Naive thymus-derived CD4-positive, alpha-beta T cell (primary cell): ENCODE results near the gene IRGC. TPM values are rescaled to one million over a fixed set of nuclear protein-coding genes. Genes with fewer than 3 reads are reported as not detected.

Experiments
- ATAC-seq: fragments of 150-1000 bp; cut with Tn5 transposase; 2 replicates; pipeline ENCODE4 v1.10.0; 2021; ENCODE audit warnings: mild to moderate bottlenecking, moderate library complexity
- CTCF ChIA-PET: fragments of 350-600 bp; sonication (Branson Sonifier 250); formaldehyde crosslinking; loops from one replicate; lab custom pipeline; 2021; ENCODE audit warnings: antibody characterized with exemption; lab: Charles Lee
- POLR2A ChIA-PET: fragments of 350-600 bp; sonication (Branson Sonifier 250); formaldehyde crosslinking; loops from one replicate; lab custom pipeline; 2021; ENCODE audit warnings: antibody characterized with exemption, inconsistent platforms; lab: Charles Lee
- DNase-seq, 9 donors: peaks; one replicate each; pipeline versions ENCODE4 v3.0.0 to v3.0.0-alpha.2; 2020 to 2022; ENCODE audit warnings: mixed read lengths in 1 of 9
- H3K27ac ChIP-seq: one replicate; pipeline ENCODE4 v1.7.0; 2013; ENCODE audit warnings: mild to moderate bottlenecking, low read depth, low read length, moderate library complexity
- H3K27me3 ChIP-seq, 2 donors: one replicate each; pipeline ENCODE4 v1.7.0; 2013; ENCODE audit warnings: low read length in 2 of 2, mild to moderate bottlenecking in 2 of 2, moderate library complexity in 2 of 2; ENCODE audit not compliant: control insufficient read depth in 2 of 2, insufficient read depth in 2 of 2
- H3K36me3 ChIP-seq, 3 experiments: 1 replicate in 2 of 3; 2 replicates in 1 of 3; pipeline ENCODE4 v1.7.0; 2013; ENCODE audit warnings: low read length in 3 of 3, mild to moderate bottlenecking in 3 of 3, moderate library complexity in 1 of 3; ENCODE audit not compliant: insufficient read depth in 3 of 3, control insufficient read depth in 2 of 3
- H3K4me1 ChIP-seq, 2 donors: one replicate each; pipeline ENCODE4 v1.7.0; 2013; ENCODE audit warnings: low read length in 2 of 2, mild to moderate bottlenecking in 2 of 2, moderate library complexity in 1 of 2; ENCODE audit not compliant: control insufficient read depth in 2 of 2, insufficient read depth in 2 of 2
- H3K4me3 ChIP-seq: 2 replicates; pipeline ENCODE4 v1.7.0; 2013; ENCODE audit warnings: mild to moderate bottlenecking, low read length
- H3K9me3 ChIP-seq, 3 experiments: 1 replicate in 2 of 3; 2 replicates in 1 of 3; pipeline ENCODE4 v1.7.0; 2013; ENCODE audit warnings: low read length in 3 of 3; ENCODE audit not compliant: control insufficient read depth in 2 of 3
- H3K27ac Mint-ChIP-seq, 9 donors: one replicate each; pipeline ENCODE4 v1.8.0; 2020 to 2022; ENCODE audit warnings: mixed read lengths in 9 of 9, mild to moderate bottlenecking in 8 of 9, moderate library complexity in 5 of 9, inconsistent platforms in 2 of 9
- H3K27me3 Mint-ChIP-seq, 5 donors: one replicate each; pipeline ENCODE4 v1.8.0; 2021 to 2022; ENCODE audit warnings: mixed read lengths in 5 of 5, mild to moderate bottlenecking in 1 of 5
- H3K36me3 Mint-ChIP-seq, 5 donors: one replicate each; pipeline ENCODE4 v1.8.0; 2020 to 2022; ENCODE audit warnings: mixed read lengths in 5 of 5, mild to moderate bottlenecking in 3 of 5, inconsistent platforms in 1 of 5
- H3K4me1 Mint-ChIP-seq, 7 donors: one replicate each; pipeline ENCODE4 v1.8.0; 2020 to 2022; ENCODE audit warnings: mixed read lengths in 7 of 7, mild to moderate bottlenecking in 3 of 7, inconsistent platforms in 1 of 7
- H3K4me3 Mint-ChIP-seq, 10 donors: one replicate each; pipeline ENCODE4 v1.8.0; 2020 to 2022; ENCODE audit warnings: mild to moderate bottlenecking in 10 of 10, mixed read lengths in 10 of 10, moderate library complexity in 6 of 10, inconsistent platforms in 2 of 10
- H3K9me3 Mint-ChIP-seq, 11 donors: one replicate each; pipeline ENCODE4 v1.8.0; 2020 to 2022; ENCODE audit warnings: mixed read lengths in 11 of 11, mild to moderate bottlenecking in 4 of 11, inconsistent platforms in 1 of 11, moderate library complexity in 1 of 11
- intact Hi-C, 2 donors: fragments of 100-400 bp; cut with micrococcal nuclease; formaldehyde crosslinking; loops; one replicate each; pipeline ENCODE4 v1.15.1; 2023
- polyA plus RNA-seq, 2 donors: library from polyadenylated mRNA; unstranded; fragments of 300-500 nt; fragmentation: Illumina TruSeq; gene quantifications; one replicate each; pipeline ENCODE4 v1.2.3, GENCODE V29; 2021
- total RNA-seq, 6 experiments: library from RNA in 5 of 6; stranded (reverse) in 5 of 6; gene quantifications; 1 replicate in 5 of 6; 2 replicates in 1 of 6; pipeline ENCODE4 v1.2.3 and lab custom pipeline; 2021 to 2026

IRGC gene, protein sequence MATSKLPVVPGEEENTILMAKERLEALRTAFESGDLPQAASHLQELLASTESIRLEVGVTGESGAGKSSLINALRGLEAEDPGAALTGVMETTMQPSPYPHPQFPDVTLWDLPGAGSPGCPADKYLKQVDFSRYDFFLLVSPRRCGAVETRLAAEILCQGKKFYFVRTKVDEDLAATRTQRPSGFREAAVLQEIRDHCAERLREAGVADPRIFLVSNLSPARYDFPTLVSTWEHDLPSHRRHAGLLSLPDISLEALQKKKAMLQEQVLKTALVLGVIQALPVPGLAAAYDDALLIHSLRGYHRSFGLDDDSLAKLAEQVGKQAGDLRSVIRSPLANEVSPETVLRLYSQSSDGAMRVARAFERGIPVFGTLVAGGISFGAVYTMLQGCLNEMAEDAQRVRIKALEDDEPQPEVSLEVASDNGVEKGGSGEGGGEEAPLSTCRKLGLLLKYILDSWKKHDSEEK
- total RNA-seq = not detected
- polyA plus RNA-seq = not detected
- total RNA-seq (lab: John Stamatoyannopoulos, UW) = not detected

- Histone ChIP-seq H3K27me3 (no peaks in the 10 kb centered on the region), H3K4me1 (no peaks in the 10 kb centered on the region), H3K9me3 (no peaks in the 10 kb centered on the region), H3K4me3 (no peak within 1 kb of the TSS), H3K27ac (no peak within 1 kb of the TSS), H3K36me3 (no peaks in the 10 kb centered on the region)
- Mint-ChIP-seq H3K36me3 (no peaks in the 10 kb centered on the region), H3K9me3 (no peaks in the 10 kb centered on the region), H3K4me1 (peaks cover 0 to 3% (median 0%) of the 10 kb centered on the region in 7 donors), H3K4me3 (no peak within 1 kb of the TSS), H3K27me3 (peaks cover 0 to 13% (median 6%) of the 10 kb centered on the region in 5 donors), H3K27ac (no peak within 1 kb of the TSS)
- ChIA-PET CTCF (no interaction called here), POLR2A (no interaction called here)
- intact Hi-C loops = no loop called here
- ATAC-seq (no peak), DNase-seq (no peak)
Measured at GRCh38 chr19:43715776-43716175, at the start of gene IRGC. IRGC (plus strand) TSS chr19:43716076; CDS start chr19:43718559, 2,483 bp downstream.

DNA sequence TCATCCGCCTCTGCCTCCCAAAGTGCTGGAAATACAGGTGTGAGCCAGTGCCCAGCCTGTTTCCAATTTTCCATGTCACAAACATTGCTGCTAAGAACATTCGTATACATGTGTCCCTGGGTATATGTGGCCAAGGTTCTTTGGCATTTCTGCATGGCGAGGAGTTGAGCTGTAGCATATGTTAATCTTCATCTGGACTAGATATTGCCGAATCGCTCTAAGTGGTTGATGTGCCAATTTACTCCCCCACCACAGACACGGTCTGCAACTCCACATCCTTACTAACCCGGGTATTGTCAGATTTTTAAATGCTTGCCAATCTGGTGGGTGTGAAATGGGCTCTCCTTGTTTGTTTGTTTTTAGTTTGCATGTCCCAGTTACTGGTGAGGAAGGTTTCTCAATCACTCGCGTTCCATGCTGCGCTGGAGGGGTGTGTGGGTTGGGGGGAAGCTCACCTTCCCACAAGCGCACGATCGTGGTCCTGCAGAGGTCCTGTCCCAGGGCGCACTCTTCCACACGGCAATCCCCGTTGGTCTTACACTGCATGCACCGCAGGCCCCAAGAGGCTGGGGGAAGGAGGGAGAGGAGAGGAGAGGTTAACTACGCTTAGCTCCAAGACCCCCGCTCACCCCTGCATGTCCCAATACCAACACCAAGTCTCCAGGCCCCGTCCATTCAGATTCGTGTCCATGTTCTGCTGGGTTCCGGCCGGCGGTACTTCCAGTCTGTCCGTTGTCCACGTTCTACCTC is 48.6 kb upstream of the IRGC start:
- ATAC-seq (no peak), DNase-seq (peak in 1 of 9 donors; percentile 19)
- peaks cover 40 to 59% (median 51%) of the 10 kb centered on the region in 7 donors for H3K4me1 Mint-ChIP-seq
- no peaks in the 10 kb centered on the region for H3K9me3 ChIP-seq
- peak overlapping the region; percentile 88 for H3K4me3 ChIP-seq
- peak overlapping the region; percentile 29 to 93 (median 89) for H3K4me3 Mint-ChIP-seq
- peaks cover 16 to 32% of the 10 kb centered on the region in 2 donors for H3K4me1 ChIP-seq
- POLR2A ChIA-PET = interaction anchor here (1.3 kb wide), 1 partner anchor 34 kb away, joined by 3 read pairs; no protein-coding TSS in a partner anchor
- no peaks in the 10 kb centered on the region for H3K36me3 ChIP-seq
- H3K9me3 Mint-ChIP-seq = peaks cover 0 to 3% (median 0%) of the 10 kb centered on the region in 11 donors
- H3K36me3 Mint-ChIP-seq = peaks cover 0 to 33% (median 5%) of the 10 kb centered on the region in 5 donors
- intact Hi-C loops = loop anchor here in 1 of 2 donors (5.0 kb wide), 2 partner anchors 55 to 140 kb away; partner anchors contain the start of gene ETHE1
- peak overlapping the region in 5 of 9 donors; percentile 8 to 91 (median 73) for H3K27ac Mint-ChIP-seq
- H3K27me3 Mint-ChIP-seq = peaks cover 0 to 8% (median 0%) of the 10 kb centered on the region in 5 donors
- H3K27me3 ChIP-seq = no peaks in the 10 kb centered on the region
- CTCF ChIA-PET = interaction anchor here (0.9 to 1.9 kb wide), 4 partner anchors 73 to 143 kb away, joined by 3 to 6 read pairs (median 3); no protein-coding TSS in a partner anchor
- no peak overlapping the region for H3K27ac ChIP-seq

GRCh38 chr19:43667876-43668405 is 47.9 kb upstream of the IRGC start:
- CTCF ChIA-PET = interaction anchor here (0.5 to 1.9 kb wide), 8 partner anchors 34 to 171 kb away, joined by 3 to 6 read pairs (median 4); no protein-coding TSS in a partner anchor
- intact Hi-C loops = loop anchor here (1.0 to 5.0 kb wide), 16 partner anchors 28 to 1102 kb away; partner anchors contain the start of genes IRGQ (in 2 of the 2), PHLDB3 (in 2 of the 2), SMG9 (in 2 of the 2) and ZNF576 (in 2 of the 2)
- H3K27ac Mint-ChIP-seq = peak overlapping the region; percentile 71 to 91 (median 86)
- ATAC-seq (no peak), DNase-seq (no peak)
- H3K27me3 Mint-ChIP-seq = peaks cover 0 to 8% (median 0%) of the 10 kb centered on the region in 5 donors
- H3K4me1 ChIP-seq = peaks cover 16 to 32% of the 10 kb centered on the region in 2 donors
- peaks cover 40 to 59% (median 50%) of the 10 kb centered on the region in 7 donors for H3K4me1 Mint-ChIP-seq
- no peaks in the 10 kb centered on the region for H3K36me3 ChIP-seq
- POLR2A ChIA-PET = interaction anchor here (0.6 to 1.7 kb wide), 12 partner anchors 33 to 267 kb away, joined by 3 to 10 read pairs (median 3); partner anchors contain the start of genes IRGQ, SMG9, ZNF45 and ZNF575
- H3K9me3 ChIP-seq = no peaks in the 10 kb centered on the region
- H3K4me3 Mint-ChIP-seq = peak overlapping the region; percentile 84 to 93 (median 90)
- no peaks in the 10 kb centered on the region for H3K27me3 ChIP-seq
- H3K9me3 Mint-ChIP-seq = peaks cover 0 to 3% (median 0%) of the 10 kb centered on the region in 11 donors
- H3K36me3 Mint-ChIP-seq = peaks cover 0 to 32% (median 5%) of the 10 kb centered on the region in 5 donors
- H3K4me3 ChIP-seq = peak overlapping the region; percentile 88
- H3K27ac ChIP-seq = no peak overlapping the region

GRCh38 chr19:43668406-43669109 is 47.3 kb upstream of the IRGC start:
- peak overlapping the region; percentile 71 to 91 (median 86) for H3K27ac Mint-ChIP-seq
- ATAC-seq (peak; percentile 90), DNase-seq (peak; percentile 82 to 98 (median 95))
- H3K4me3 Mint-ChIP-seq = peak overlapping the region; percentile 84 to 93 (median 90)
- H3K9me3 Mint-ChIP-seq = peaks cover 0 to 3% (median 0%) of the 10 kb centered on the region in 11 donors
- H3K36me3 Mint-ChIP-seq = peaks cover 0 to 29% (median 5%) of the 10 kb centered on the region in 5 donors
- intact Hi-C loops = loop anchor here (1.0 to 5.0 kb wide), 16 partner anchors 28 to 1102 kb away; partner anchors contain the start of genes IRGQ (in 2 of the 2), PHLDB3 (in 2 of the 2), SMG9 (in 2 of the 2) and ZNF576 (in 2 of the 2)
- peaks cover 37 to 55% (median 45%) of the 10 kb centered on the region in 7 donors for H3K4me1 Mint-ChIP-seq
- peaks cover 0 to 8% (median 0%) of the 10 kb centered on the region in 5 donors for H3K27me3 Mint-ChIP-seq
- H3K27me3 ChIP-seq = no peaks in the 10 kb centered on the region
- peak overlapping the region; percentile 88 for H3K4me3 ChIP-seq
- no peaks in the 10 kb centered on the region for H3K9me3 ChIP-seq
- peaks cover 16 to 27% of the 10 kb centered on the region in 2 donors for H3K4me1 ChIP-seq
- peak overlapping the region; percentile 58 for H3K27ac ChIP-seq
- no peaks in the 10 kb centered on the region for H3K36me3 ChIP-seq
- ChIA-PET CTCF (interaction anchor here (0.5 to 1.9 kb wide), 8 partner anchors 35 to 170 kb away, joined by 3 to 6 read pairs (median 4); no protein-coding TSS in a partner anchor), POLR2A (interaction anchor here (0.5 to 1.7 kb wide), 14 partner anchors 19 to 267 kb away, joined by 3 to 10 read pairs (median 3); partner anchors contain the start of genes IRGQ, SMG9, ZNF45 and ZNF575)

DNA sequence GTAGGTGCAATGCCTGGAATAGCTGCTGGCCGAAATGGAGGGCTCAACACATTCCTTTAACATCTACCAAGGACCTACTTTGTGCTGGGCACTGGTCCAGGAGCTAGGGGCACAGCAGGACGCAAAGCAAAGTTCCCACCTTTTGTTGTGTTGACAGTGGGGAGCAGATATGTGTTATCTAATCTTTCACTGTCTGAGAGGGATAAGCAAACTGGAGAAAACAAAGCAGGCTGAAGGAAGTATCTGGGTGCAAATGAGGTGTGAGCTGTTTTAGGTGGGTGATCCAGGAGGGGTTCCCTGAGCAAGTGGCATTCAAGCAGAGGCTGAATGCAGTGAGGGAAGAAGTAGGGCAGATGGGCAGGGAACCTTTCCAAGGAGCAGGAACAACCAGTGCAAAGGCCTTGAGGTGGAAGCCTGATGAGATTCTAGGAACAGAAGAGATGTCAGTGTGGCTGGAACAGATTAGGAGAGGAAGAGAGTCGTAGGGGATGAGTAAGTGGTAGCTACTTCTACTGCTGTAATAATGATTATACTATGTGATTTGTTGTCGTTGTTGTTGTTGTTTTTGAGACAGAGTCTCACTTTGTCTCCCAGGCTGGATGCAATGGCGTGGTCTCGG is 43.7 kb upstream of the IRGC start:
- H3K27me3 ChIP-seq = no peaks in the 10 kb centered on the region
- H3K27ac Mint-ChIP-seq = peak overlapping the region in 7 of 9 donors; percentile 1 to 60 (median 28)
- peaks cover 9% of the 10 kb centered on the region in 2 donors for H3K4me1 ChIP-seq
- peaks cover 0 to 3% (median 0%) of the 10 kb centered on the region in 11 donors for H3K9me3 Mint-ChIP-seq
- DNase-seq = no peak
- no peak overlapping the region for H3K27ac ChIP-seq
- no peak overlapping the region for H3K4me3 Mint-ChIP-seq
- intact Hi-C loops = no loop called here
- ATAC-seq = no peak
- ChIA-PET POLR2A (no interaction called here), CTCF (no interaction called here)
- no peak overlapping the region for H3K4me3 ChIP-seq
- no peaks in the 10 kb centered on the region for H3K36me3 ChIP-seq
- H3K27me3 Mint-ChIP-seq = peaks cover 0 to 8% (median 0%) of the 10 kb centered on the region in 5 donors
- H3K4me1 Mint-ChIP-seq = peaks cover 21 to 38% (median 28%) of the 10 kb centered on the region in 7 donors
- H3K9me3 ChIP-seq = no peaks in the 10 kb centered on the region
- peaks cover 0 to 8% (median 5%) of the 10 kb centered on the region in 5 donors for H3K36me3 Mint-ChIP-seq
